ENCODE measurements around the gene RXRA.

The RXRA gene

DNA sequence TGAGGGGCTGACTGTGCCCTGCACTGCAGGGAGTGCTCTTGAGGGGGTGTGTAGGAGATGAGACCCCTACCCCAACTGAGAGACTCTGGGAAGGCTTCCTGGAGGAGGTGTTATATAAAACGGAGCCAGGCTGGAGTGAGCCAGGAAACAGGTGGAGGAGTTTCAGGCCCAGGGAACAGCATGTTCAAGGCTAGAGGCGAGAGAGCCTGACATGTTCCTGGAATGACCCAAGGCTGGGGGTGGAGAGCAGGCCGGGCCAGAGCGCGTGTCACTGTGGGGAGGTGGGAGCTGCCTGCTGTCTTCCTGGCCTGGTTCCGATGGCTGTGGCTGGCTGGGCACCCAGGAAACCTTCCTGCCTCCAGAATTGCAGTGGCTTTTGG, 48.7 kb downstream of the RXRA start:
- Histone ChIP-seq H3K36me3 (ENCODE audit: control insufficient read depth in 2 of 2, insufficient read depth in 1 of 2, low read length in 2 of 2) (no peaks in the 10 kb centered on the region), H3K9me3 (ENCODE audit: control insufficient read depth, insufficient read depth, low read depth, low read length) (no peaks in the 10 kb centered on the region), H3K27ac (ENCODE audit: extremely low read depth, low read depth, low read length) (no peak overlapping the region), H3K4me3 (ENCODE audit: low read depth, low read length) (no peak overlapping the region), H3K4me1 (ENCODE audit: control insufficient read depth, insufficient read depth, low read length) (peaks cover 4% of the 10 kb centered on the region; the same call in 1 of the 2 replicates)
- TF ChIP-seq, protein P1, sequence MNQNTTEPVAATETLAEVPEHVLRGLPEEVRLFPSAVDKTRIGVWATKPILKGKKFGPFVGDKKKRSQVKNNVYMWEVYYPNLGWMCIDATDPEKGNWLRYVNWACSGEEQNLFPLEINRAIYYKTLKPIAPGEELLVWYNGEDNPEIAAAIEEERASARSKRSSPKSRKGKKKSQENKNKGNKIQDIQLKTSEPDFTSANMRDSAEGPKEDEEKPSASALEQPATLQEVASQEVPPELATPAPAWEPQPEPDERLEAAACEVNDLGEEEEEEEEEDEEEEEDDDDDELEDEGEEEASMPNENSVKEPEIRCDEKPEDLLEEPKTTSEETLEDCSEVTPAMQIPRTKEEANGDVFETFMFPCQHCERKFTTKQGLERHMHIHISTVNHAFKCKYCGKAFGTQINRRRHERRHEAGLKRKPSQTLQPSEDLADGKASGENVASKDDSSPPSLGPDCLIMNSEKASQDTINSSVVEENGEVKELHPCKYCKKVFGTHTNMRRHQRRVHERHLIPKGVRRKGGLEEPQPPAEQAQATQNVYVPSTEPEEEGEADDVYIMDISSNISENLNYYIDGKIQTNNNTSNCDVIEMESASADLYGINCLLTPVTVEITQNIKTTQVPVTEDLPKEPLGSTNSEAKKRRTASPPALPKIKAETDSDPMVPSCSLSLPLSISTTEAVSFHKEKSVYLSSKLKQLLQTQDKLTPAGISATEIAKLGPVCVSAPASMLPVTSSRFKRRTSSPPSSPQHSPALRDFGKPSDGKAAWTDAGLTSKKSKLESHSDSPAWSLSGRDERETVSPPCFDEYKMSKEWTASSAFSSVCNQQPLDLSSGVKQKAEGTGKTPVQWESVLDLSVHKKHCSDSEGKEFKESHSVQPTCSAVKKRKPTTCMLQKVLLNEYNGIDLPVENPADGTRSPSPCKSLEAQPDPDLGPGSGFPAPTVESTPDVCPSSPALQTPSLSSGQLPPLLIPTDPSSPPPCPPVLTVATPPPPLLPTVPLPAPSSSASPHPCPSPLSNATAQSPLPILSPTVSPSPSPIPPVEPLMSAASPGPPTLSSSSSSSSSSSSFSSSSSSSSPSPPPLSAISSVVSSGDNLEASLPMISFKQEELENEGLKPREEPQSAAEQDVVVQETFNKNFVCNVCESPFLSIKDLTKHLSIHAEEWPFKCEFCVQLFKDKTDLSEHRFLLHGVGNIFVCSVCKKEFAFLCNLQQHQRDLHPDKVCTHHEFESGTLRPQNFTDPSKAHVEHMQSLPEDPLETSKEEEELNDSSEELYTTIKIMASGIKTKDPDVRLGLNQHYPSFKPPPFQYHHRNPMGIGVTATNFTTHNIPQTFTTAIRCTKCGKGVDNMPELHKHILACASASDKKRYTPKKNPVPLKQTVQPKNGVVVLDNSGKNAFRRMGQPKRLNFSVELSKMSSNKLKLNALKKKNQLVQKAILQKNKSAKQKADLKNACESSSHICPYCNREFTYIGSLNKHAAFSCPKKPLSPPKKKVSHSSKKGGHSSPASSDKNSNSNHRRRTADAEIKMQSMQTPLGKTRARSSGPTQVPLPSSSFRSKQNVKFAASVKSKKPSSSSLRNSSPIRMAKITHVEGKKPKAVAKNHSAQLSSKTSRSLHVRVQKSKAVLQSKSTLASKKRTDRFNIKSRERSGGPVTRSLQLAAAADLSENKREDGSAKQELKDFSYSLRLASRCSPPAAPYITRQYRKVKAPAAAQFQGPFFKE (tag by site-specific recombination; IDR thresholded peaks at IDR 0.05; ENCODE audit: borderline replicate concordance) = no peak
- TF ChIP-seq BCL11A (tag by site-specific recombination; IDR thresholded peaks at IDR 0.05; ENCODE audit: low read depth) (no peak), ZNF776 (tag by site-specific recombination; IDR thresholded peaks at IDR 0.05; ENCODE audit: borderline replicate concordance) (no peak), HOXC10 (CRISPR knock-in tag; IDR thresholded peaks at IDR 0.05) (no peak), ZNF529 (tag by site-specific recombination; IDR thresholded peaks at IDR 0.05; ENCODE audit: insufficient replicate concordance) (no peak), ZNF624 (tag by site-specific recombination; IDR thresholded peaks at IDR 0.05) (no peak), ZNF24 (tag by site-specific recombination; IDR thresholded peaks at IDR 0.05) (no peak), ZNF223 (tag by site-specific recombination; IDR thresholded peaks at IDR 0.05) (no peak), ZNF585B (tag by site-specific recombination; IDR thresholded peaks at IDR 0.05) (no peak), ZNF341 (tag by site-specific recombination; IDR thresholded peaks at IDR 0.05; ENCODE audit: low read depth) (peak; percentile 87), ZBTB20 (tag by site-specific recombination; IDR thresholded peaks at IDR 0.05) (peak; percentile 36; the same call in 1 of the 2 replicates), ZNF16 (tag by site-specific recombination; IDR thresholded peaks at IDR 0.05; ENCODE audit: low read depth) (no peak), ZNF292 (tag by site-specific recombination; IDR thresholded peaks at IDR 0.05; ENCODE audit: borderline replicate concordance, low read depth) (no peak), ZNF23 (tag by site-specific recombination; IDR thresholded peaks at IDR 0.05; ENCODE audit: borderline replicate concordance) (no peak), ZNF302 (tag by site-specific recombination; IDR thresholded peaks at IDR 0.05; ENCODE audit: low read depth) (no peak), ZNF266 (tag by site-specific recombination; IDR thresholded peaks at IDR 0.05; ENCODE audit: low read depth) (no peak), KLF9 (tag by site-specific recombination; IDR thresholded peaks at IDR 0.05; ENCODE audit: low read depth) (no peak)
- TF ChIP-seq, protein P2, sequence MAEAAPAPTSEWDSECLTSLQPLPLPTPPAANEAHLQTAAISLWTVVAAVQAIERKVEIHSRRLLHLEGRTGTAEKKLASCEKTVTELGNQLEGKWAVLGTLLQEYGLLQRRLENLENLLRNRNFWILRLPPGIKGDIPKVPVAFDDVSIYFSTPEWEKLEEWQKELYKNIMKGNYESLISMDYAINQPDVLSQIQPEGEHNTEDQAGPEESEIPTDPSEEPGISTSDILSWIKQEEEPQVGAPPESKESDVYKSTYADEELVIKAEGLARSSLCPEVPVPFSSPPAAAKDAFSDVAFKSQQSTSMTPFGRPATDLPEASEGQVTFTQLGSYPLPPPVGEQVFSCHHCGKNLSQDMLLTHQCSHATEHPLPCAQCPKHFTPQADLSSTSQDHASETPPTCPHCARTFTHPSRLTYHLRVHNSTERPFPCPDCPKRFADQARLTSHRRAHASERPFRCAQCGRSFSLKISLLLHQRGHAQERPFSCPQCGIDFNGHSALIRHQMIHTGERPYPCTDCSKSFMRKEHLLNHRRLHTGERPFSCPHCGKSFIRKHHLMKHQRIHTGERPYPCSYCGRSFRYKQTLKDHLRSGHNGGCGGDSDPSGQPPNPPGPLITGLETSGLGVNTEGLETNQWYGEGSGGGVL (tag by site-specific recombination; IDR thresholded peaks at IDR 0.05) = no peak
- TF ChIP-seq, protein P3, sequence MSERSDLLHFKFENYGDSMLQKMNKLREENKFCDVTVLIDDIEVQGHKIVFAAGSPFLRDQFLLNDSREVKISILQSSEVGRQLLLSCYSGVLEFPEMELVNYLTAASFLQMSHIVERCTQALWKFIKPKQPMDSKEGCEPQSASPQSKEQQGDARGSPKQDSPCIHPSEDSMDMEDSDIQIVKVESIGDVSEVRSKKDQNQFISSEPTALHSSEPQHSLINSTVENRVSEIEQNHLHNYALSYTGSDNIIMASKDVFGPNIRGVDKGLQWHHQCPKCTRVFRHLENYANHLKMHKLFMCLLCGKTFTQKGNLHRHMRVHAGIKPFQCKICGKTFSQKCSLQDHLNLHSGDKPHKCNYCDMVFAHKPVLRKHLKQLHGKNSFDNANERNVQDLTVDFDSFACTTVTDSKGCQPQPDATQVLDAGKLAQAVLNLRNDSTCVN (tag by site-specific recombination; optimal IDR thresholded peaks at IDR 0.05) = no peak
- TF ChIP-seq, protein P4, sequence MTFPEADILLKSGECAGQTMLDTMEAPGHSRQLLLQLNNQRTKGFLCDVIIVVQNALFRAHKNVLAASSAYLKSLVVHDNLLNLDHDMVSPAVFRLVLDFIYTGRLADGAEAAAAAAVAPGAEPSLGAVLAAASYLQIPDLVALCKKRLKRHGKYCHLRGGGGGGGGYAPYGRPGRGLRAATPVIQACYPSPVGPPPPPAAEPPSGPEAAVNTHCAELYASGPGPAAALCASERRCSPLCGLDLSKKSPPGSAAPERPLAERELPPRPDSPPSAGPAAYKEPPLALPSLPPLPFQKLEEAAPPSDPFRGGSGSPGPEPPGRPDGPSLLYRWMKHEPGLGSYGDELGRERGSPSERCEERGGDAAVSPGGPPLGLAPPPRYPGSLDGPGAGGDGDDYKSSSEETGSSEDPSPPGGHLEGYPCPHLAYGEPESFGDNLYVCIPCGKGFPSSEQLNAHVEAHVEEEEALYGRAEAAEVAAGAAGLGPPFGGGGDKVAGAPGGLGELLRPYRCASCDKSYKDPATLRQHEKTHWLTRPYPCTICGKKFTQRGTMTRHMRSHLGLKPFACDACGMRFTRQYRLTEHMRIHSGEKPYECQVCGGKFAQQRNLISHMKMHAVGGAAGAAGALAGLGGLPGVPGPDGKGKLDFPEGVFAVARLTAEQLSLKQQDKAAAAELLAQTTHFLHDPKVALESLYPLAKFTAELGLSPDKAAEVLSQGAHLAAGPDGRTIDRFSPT (tag by site-specific recombination; IDR thresholded peaks at IDR 0.05) = no peak
- TF ChIP-seq, protein P5, sequence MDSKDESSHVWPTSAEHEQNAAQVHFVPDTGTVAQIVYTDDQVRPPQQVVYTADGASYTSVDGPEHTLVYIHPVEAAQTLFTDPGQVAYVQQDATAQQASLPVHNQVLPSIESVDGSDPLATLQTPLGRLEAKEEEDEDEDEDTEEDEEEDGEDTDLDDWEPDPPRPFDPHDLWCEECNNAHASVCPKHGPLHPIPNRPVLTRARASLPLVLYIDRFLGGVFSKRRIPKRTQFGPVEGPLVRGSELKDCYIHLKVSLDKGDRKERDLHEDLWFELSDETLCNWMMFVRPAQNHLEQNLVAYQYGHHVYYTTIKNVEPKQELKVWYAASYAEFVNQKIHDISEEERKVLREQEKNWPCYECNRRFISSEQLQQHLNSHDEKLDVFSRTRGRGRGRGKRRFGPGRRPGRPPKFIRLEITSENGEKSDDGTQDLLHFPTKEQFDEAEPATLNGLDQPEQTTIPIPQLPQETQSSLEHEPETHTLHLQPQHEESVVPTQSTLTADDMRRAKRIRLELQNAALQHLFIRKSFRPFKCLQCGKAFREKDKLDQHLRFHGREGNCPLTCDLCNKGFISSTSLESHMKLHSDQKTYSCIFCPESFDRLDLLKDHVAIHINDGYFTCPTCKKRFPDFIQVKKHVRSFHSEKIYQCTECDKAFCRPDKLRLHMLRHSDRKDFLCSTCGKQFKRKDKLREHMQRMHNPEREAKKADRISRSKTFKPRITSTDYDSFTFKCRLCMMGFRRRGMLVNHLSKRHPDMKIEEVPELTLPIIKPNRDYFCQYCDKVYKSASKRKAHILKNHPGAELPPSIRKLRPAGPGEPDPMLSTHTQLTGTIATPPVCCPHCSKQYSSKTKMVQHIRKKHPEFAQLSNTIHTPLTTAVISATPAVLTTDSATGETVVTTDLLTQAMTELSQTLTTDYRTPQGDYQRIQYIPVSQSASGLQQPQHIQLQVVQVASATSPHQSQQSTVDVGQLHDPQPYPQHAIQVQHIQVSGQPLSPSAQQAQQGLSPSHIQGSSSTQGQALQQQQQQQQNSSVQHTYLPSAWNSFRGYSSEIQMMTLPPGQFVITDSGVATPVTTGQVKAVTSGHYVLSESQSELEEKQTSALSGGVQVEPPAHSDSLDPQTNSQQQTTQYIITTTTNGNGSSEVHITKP (tag by site-specific recombination; IDR thresholded peaks at IDR 0.05) = 0 out of 2 replicates have a peak, but pooled peaks have one; percentile 20
- TF ChIP-seq, protein P6, sequence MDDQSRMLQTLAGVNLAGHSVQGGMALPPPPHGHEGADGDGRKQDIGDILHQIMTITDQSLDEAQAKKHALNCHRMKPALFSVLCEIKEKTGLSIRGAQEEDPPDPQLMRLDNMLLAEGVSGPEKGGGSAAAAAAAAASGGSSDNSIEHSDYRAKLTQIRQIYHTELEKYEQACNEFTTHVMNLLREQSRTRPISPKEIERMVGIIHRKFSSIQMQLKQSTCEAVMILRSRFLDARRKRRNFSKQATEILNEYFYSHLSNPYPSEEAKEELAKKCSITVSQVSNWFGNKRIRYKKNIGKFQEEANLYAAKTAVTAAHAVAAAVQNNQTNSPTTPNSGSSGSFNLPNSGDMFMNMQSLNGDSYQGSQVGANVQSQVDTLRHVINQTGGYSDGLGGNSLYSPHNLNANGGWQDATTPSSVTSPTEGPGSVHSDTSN (CRISPR knock-in tag; IDR thresholded peaks at IDR 0.05) = no peak
- ChIA-PET CTCF (no interaction called here), POLR2A (no interaction called here)

Data from HEK293 (cell line).